K562 (cell line): ENCODE measurements around the gene CHRND. TPM values are rescaled to one million over a fixed set of nuclear protein-coding genes. Genes with fewer than 3 reads are reported as not detected.
A peak's percentile ranks its signal among the peaks of the same experiment; 100 is the strongest.

Experiments
- ARID4B ChIP-seq: sonication (generic); formaldehyde crosslinking; IDR thresholded peaks from 2 replicates; pipeline ENCODE4 v1.8.0; 2022; ENCODE audit warnings: mild to moderate bottlenecking, missing genetic modification reagents
- BMI1 ChIP-seq: fragments of 150-350 bp; IDR thresholded peaks from 2 replicates; pipeline ENCODE4 v1.6.1; 2014; ENCODE audit warnings: low read length
- CBX3 ChIP-seq, 2 experiments: IDR thresholded peaks; 1 replicate in 1 of 2; 2 replicates in 1 of 2; pipeline ENCODE4 v1.6.1; 2012; ENCODE audit warnings: inconsistent platforms in 2 of 2, low read length in 2 of 2, borderline replicate concordance in 1 of 2, control low read depth in 1 of 2
- CBX5 ChIP-seq: IDR thresholded peaks from 2 replicates; pipeline ENCODE4 v1.6.1; 2014; ENCODE audit warnings: low read depth, borderline replicate concordance
- CREB1 ChIP-seq, 2 experiments: sonication (generic) in 1 of 2; formaldehyde crosslinking in 1 of 2; IDR thresholded peaks; 2 replicates each; pipeline versions ENCODE4 v1.6.1 to v1.8.0; 2012 to 2022; ENCODE audit warnings: inconsistent platforms in 1 of 2, mild to moderate bottlenecking in 1 of 2, missing genetic modification reagents in 1 of 2, moderate library complexity in 1 of 2
- E2F4 ChIP-seq: sonication (generic); formaldehyde crosslinking; IDR thresholded peaks from 2 replicates; pipeline ENCODE4 v1.8.0; 2022; ENCODE audit warnings: mild to moderate bottlenecking, low read depth, missing genetic modification reagents
- FOXK1 ChIP-seq: sonication (generic); formaldehyde crosslinking; IDR thresholded peaks from 2 replicates; pipeline ENCODE4 v1.8.0; 2022; ENCODE audit warnings: missing genetic modification reagents, mild to moderate bottlenecking, borderline replicate concordance
- GATA2 ChIP-seq: sonication (generic); formaldehyde crosslinking; IDR thresholded peaks from 2 replicates; pipeline ENCODE4 v1.4.0; 2020; ENCODE audit warnings: mild to moderate bottlenecking, missing genetic modification reagents
- KAT7 ChIP-seq: sonication (generic); formaldehyde crosslinking; IDR thresholded peaks from 2 replicates; pipeline ENCODE4 v1.8.0; 2022; ENCODE audit warnings: missing genetic modification reagents, mild to moderate bottlenecking, borderline replicate concordance
- KLF13 ChIP-seq: fragments of 450-650 bp; IDR thresholded peaks from 2 replicates; pipeline ENCODE4 v1.6.1; 2016; ENCODE audit warnings: missing genetic modification characterization, low read depth, mild to moderate bottlenecking, missing compliant biosample characterization, moderate library complexity, borderline replicate concordance
- MEF2A ChIP-seq: IDR thresholded peaks from 2 replicates; pipeline ENCODE4 v1.6.1; 2011; ENCODE audit warnings: low read depth, mild to moderate bottlenecking, low read length, moderate library complexity; ENCODE audit not compliant: control insufficient read depth
- MTA2 ChIP-seq: fragments of 450-650 bp; IDR thresholded peaks from 2 replicates; pipeline ENCODE4 v1.6.1; 2016; ENCODE audit warnings: low read depth
- NCOA1 ChIP-seq: fragments of 450-650 bp; IDR thresholded peaks from 2 replicates; pipeline ENCODE4 v1.6.1; 2016; ENCODE audit warnings: low read depth
- RBM14 ChIP-seq: fragments of 200-400 bp; formaldehyde crosslinking; IDR thresholded peaks from 2 replicates; pipeline ENCODE4 v1.6.1; 2018; ENCODE audit warnings: low read depth, mild to moderate bottlenecking, low read length, moderate library complexity, borderline replicate concordance; ENCODE audit not compliant: insufficient read depth
- SIRT6 ChIP-seq: IDR thresholded peaks from one replicate; pipeline ENCODE4 v1.6.1; 2012; ENCODE audit warnings: low read depth, mild to moderate bottlenecking, control low read depth, inconsistent platforms, low read length, moderate library complexity
- SRSF9 ChIP-seq: fragments of 200-400 bp; formaldehyde crosslinking; IDR thresholded peaks from 2 replicates; pipeline ENCODE4 v1.6.1; 2017; ENCODE audit warnings: low read depth, low read length, borderline replicate concordance
- TCF7 ChIP-seq: sonication (generic); IDR thresholded peaks from 2 replicates; pipeline ENCODE4 v1.6.1; 2016; ENCODE audit warnings: antibody characterized with exemption, borderline replicate concordance
- TOE1 ChIP-seq, 2 experiments: fragments of 450-650 bp in 1 of 2; sonication (generic) in 1 of 2; formaldehyde crosslinking in 1 of 2; IDR thresholded peaks; 2 replicates each; pipeline versions ENCODE4 v1.7.1 to v1.8.0; 2016 to 2022; ENCODE audit warnings: borderline replicate concordance in 2 of 2, mild to moderate bottlenecking in 2 of 2, antibody characterized with exemption in 1 of 2, inconsistent platforms in 1 of 2, low read depth in 1 of 2, missing genetic modification reagents in 1 of 2, moderate library complexity in 1 of 2
- TRIM24 ChIP-seq, 2 experiments: fragments of 450-650 bp; IDR thresholded peaks; 2 replicates each; pipeline ENCODE4 v1.6.1; 2016
- ZNF124 ChIP-seq: sonication (generic); formaldehyde crosslinking; IDR thresholded peaks from 2 replicates; pipeline ENCODE4 v1.8.1; 2022; ENCODE audit warnings: missing genetic modification reagents
- ZNF217 ChIP-seq: sonication (generic); formaldehyde crosslinking; IDR thresholded peaks from 2 replicates; pipeline ENCODE4 v1.8.0; 2022; ENCODE audit warnings: mild to moderate bottlenecking, missing genetic modification reagents
- ZNF253 ChIP-seq: fragments of 250-450 bp; sonication (Bioruptor Pico); conservative IDR thresholded peaks from 2 replicates; pipeline ENCODE4 v1.6.1; 2021; ENCODE audit warnings: mild to moderate bottlenecking
- polyA plus RNA-seq, 8 experiments: library from polyadenylated mRNA; depleted of rRNA in 4 of 8; stranded (reverse) in 5 of 8; unstranded in 3 of 8; fragments of >200 nt; fragmentation: Nextera tagmentation in 2 of 8; fragmentation: Illumina TruSeq in 1 of 8; extraction: Ambion mirVana in 2 of 8; extraction: Trizol in 1 of 8; gene quantifications; 2 replicates each; pipeline versions ENCODE4 v1.2.1 to v1.2.3, GENCODE V29; 2011 to 2014; ENCODE audit warnings: inconsistent platforms in 1 of 8, missing spikeins in 1 of 8
- total RNA-seq, 7 experiments: library from RNA; depleted of rRNA in 6 of 7; stranded (reverse); fragments of >200 nt in 6 of 7; fragmentation: Illumina TruSeq in 2 of 7; extraction: Trizol in 2 of 7; gene quantifications; 2 replicates each; pipeline versions ENCODE4 v1.2.1 to v1.2.3, GENCODE V29; 2011 to 2021; ENCODE audit warnings: low replicate concordance in 1 of 7

Gene CHRND
- total and polyA plus RNA-seq, 9 of the 15 experiments (the other 6 are each of a cell fraction or from before 2014, with no cell fraction given) = not detected

- TF ChIP-seq ZNF217 (CRISPR knock-in tag) (no peak), KAT7 (CRISPR knock-in tag) (0 out of 2 replicates have a peak, but pooled peaks have one; percentile 23), KLF13 (tag) (no peak; the same call in 1 of the 2 replicates), CBX5 (no peak), CBX3 (IDR thresholded peaks at IDR 0.05; ENCODE audit: borderline replicate concordance in 1 of 2, low read length in 2 of 2) (peak in 1 of 2 experiments; percentile 82; a peak in 2 of 3 replicates), FOXK1 (CRISPR knock-in tag) (no peak), ARID4B (0 out of 2 replicates have a peak, but pooled peaks have one; percentile 48), E2F4 (CRISPR knock-in tag) (no peak), TOE1 (IDR thresholded peaks at IDR 0.05; ENCODE audit: borderline replicate concordance) (peak; percentile 33; the same call in 1 of the 2 replicates), TOE1 (CRISPR knock-in tag; IDR thresholded peaks at IDR 0.05; ENCODE audit: borderline replicate concordance, low read depth) (no peak), MTA2 (no peak), SRSF9 (no peak), RBM14 (no peak), SIRT6 (no peak), MEF2A (peak; percentile 14; the same call in 1 of the 2 replicates), ZNF253 (CRISPR knock-in tag) (no peak), TRIM24 (IDR thresholded peaks at IDR 0.05) (peak in 1 of 2 experiments; percentile 95; a peak in 2 of 4 replicates), ZNF124 (CRISPR knock-in tag) (no peak), CREB1 (IDR thresholded peaks at IDR 0.05) (no peak; the same call in 1 of the 2 replicates), CREB1 (CRISPR knock-in tag; IDR thresholded peaks at IDR 0.05) (peak; percentile 82), NCOA1 (peak; percentile 96), GATA2 (CRISPR knock-in tag) (no peak), BMI1 (no peak), TCF7 (no peak; the same call in 1 of the 2 replicates)
Observed at GRCh38 chr2:232550354-232551249, 24.6 kb downstream of the CHRND start, which contains the start of the genes EIF4E2 and TIGD1 (continued).
